Activated naive CD8-positive, alpha-beta T cell (primary cell): Measurements from ENCODE around the gene MAST4.

Experiments
- H3K27ac Mint-ChIP-seq: one replicate; pipeline ENCODE4 v1.8.0; 2021; ENCODE audit warnings: mixed read lengths
- H3K27me3 Mint-ChIP-seq: one replicate; pipeline ENCODE4 v1.8.0; 2021; ENCODE audit warnings: mixed read lengths
- H3K36me3 Mint-ChIP-seq: one replicate; pipeline ENCODE4 v1.8.0; 2021; ENCODE audit warnings: mixed read lengths
- H3K4me1 Mint-ChIP-seq: one replicate; pipeline ENCODE4 v1.8.0; 2021; ENCODE audit warnings: low read depth, mixed read lengths
- H3K4me3 Mint-ChIP-seq: one replicate; pipeline ENCODE4 v1.8.0; 2021; ENCODE audit warnings: mild to moderate bottlenecking, mixed read lengths
- H3K9me3 Mint-ChIP-seq: one replicate; pipeline ENCODE4 v1.8.0; 2021; ENCODE audit warnings: low read depth, mixed read lengths

Gene MAST4

DNA sequence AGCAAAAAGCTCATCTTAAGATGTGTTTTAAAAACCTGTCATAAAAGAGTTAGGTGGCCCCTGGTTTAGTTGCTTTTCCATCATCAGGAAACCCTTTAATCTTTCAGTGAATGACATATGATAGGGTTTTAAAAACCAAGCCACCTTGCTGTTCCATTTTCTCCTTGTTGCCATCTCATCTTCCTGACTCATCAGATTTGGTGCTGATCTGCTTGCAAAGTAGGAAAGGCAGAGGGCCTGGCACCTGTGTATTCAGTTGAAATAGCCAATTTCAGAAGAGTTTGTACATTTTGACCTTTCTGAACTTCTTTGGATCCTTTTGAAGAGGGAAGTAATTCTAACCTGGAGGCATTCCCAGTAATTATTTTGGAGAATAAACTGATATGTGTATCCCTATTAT, 327.7 kb downstream of the MAST4 start:
- Mint-ChIP-seq H3K27ac (no peak overlapping the region), H3K36me3 (no peaks in the 10 kb centered on the region), H3K4me1 (no peaks in the 10 kb centered on the region), H3K4me3 (no peak overlapping the region), H3K27me3 (peaks cover 1% of the 10 kb centered on the region), H3K9me3 (no peaks in the 10 kb centered on the region)

DNA sequence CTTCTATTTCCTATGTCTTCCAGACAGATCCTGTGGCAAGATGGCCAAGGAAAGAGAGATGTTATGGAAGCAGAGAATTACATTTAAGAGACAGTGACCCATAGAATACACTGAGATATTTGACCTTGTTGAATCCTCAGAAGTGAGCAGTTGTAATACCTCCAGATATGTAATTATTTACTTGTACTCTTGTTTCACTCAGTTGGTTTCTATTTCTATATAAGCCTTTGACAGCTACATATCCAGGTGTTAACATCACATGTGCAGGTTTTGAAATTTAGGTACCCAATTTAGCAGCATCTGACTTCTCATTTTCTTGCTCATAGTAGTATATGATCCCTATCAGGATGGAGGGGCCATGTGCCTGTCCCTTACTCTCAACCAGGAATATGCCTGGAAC, 330.9 kb downstream of the MAST4 start:
- H3K36me3 Mint-ChIP-seq: no peaks in the 10 kb centered on the region
- H3K4me1 Mint-ChIP-seq: no peaks in the 10 kb centered on the region
- H3K27ac Mint-ChIP-seq: no peak overlapping the region
- peaks cover 1% of the 10 kb centered on the region for H3K27me3 Mint-ChIP-seq
- no peaks in the 10 kb centered on the region for H3K9me3 Mint-ChIP-seq
- no peak overlapping the region for H3K4me3 Mint-ChIP-seq

DNA sequence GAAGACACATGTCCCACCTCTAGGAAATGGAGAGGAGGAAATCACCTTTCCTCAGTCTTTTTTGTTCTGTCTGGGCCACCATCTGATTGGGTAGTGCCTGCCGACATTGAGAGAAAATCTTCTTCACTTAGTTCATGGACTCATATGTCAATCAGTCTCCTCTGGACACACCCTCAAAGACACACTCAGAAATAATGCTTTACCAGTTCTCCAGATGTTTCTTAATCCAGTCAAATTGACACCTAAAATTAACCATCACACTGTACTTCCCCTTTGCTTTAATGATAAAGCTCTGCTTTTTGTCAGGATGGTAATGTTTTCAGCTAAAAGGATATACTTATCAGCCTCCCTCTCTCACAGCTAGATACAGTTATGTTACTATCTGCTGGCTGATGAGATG, 333.1 kb downstream of the MAST4 start:
- H3K9me3 Mint-ChIP-seq: no peaks in the 10 kb centered on the region
- H3K36me3 Mint-ChIP-seq: no peaks in the 10 kb centered on the region
- peaks cover 1% of the 10 kb centered on the region for H3K27me3 Mint-ChIP-seq

DNA sequence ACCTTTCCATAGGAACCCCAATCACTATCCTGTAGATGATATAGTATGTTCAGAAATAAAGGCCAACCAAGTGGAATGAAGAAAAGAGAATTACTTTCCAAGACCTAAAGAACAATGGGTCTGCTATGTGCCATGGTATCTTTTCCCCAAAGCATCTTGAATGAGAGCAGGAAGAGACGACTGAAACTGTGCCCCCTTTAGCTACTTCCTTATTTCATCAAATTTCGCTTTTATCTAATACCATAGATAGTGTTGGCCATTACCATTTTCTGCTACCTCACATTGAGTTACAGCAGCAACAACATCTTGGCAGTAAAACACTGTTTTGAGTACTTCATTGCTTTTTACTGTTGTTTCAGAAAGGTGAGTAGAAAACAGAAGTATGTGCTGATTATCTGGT, 333.8 kb downstream of the MAST4 start:
- H3K36me3 Mint-ChIP-seq: no peaks in the 10 kb centered on the region
- H3K27ac Mint-ChIP-seq: no peak overlapping the region
- no peak overlapping the region for H3K4me3 Mint-ChIP-seq
- no peaks in the 10 kb centered on the region for H3K4me1 Mint-ChIP-seq
- peaks cover 3% of the 10 kb centered on the region for H3K27me3 Mint-ChIP-seq
- H3K9me3 Mint-ChIP-seq: no peaks in the 10 kb centered on the region

More for the DNA sequence above, 333.1 kb downstream of the MAST4 start:
- Mint-ChIP-seq H3K27ac (no peak overlapping the region), H3K4me3 (no peak overlapping the region), H3K4me1 (no peaks in the 10 kb centered on the region)

DNA sequence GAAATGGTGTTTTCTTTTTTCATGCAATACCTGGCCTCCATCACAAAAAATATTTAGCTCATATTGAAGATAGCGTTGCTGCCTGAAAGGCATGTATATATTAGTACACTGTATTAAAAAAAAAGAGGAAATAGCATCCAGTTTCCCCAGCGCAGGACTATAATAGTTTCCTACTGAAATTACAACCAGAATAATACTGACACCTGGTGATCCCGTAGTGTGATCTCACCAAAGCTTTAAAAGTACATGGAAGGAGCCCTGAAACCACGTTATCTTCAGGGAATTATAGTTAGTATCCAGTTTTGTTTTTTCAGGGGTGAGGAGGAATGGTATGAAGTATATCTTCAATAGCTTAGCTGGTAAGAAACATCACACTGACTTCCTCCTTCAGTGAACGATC, 335.5 kb downstream of the MAST4 start:
- Mint-ChIP-seq H3K9me3 (no peaks in the 10 kb centered on the region), H3K4me3 (no peak overlapping the region), H3K36me3 (no peaks in the 10 kb centered on the region), H3K4me1 (no peaks in the 10 kb centered on the region), H3K27ac (no peak overlapping the region), H3K27me3 (peaks cover 3% of the 10 kb centered on the region)

DNA sequence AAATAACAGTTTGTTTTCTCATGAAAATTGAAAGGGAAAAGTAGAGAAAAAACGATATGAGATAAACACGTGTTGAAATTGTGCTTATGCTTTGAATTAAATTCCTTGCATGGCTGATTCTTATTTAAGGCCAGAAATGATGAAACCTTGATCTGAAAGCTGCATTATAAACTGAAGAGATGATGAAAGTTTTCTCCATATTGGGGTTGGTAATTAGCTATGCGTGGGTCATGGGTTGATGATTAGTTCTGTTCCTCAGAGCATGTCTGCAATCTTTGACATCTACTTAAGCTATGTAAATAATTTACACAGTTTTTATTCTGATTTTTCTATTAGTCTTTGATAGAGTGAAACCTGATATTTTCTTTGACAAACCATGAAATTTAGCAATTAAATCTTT, 336.3 kb downstream of the MAST4 start:
- Mint-ChIP-seq H3K9me3 (no peaks in the 10 kb centered on the region), H3K36me3 (no peaks in the 10 kb centered on the region), H3K27me3 (peaks cover 4% of the 10 kb centered on the region), H3K27ac (no peak overlapping the region), H3K4me1 (no peaks in the 10 kb centered on the region), H3K4me3 (no peak overlapping the region)

DNA sequence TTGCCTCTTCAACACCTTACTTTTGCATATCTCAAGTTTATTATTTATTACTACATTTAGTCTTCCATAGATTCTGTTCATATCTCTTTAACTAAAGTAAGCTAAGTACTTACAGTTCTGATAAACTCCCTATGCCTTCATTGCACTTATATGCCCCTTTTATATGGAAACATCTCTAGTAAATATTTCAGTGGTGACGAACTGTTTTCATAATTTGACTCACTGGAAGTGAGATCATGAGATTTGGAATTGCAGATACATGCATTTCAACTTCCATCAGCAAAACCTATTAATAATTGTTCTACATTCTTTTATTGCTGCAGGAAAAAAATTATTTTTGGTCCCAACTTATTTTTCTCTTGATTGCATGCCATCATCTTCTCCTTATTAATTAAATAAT, 336.9 kb downstream of the MAST4 start:
- no peaks in the 10 kb centered on the region for H3K4me1 Mint-ChIP-seq
- H3K9me3 Mint-ChIP-seq: no peaks in the 10 kb centered on the region
- peaks cover 4% of the 10 kb centered on the region for H3K27me3 Mint-ChIP-seq

DNA sequence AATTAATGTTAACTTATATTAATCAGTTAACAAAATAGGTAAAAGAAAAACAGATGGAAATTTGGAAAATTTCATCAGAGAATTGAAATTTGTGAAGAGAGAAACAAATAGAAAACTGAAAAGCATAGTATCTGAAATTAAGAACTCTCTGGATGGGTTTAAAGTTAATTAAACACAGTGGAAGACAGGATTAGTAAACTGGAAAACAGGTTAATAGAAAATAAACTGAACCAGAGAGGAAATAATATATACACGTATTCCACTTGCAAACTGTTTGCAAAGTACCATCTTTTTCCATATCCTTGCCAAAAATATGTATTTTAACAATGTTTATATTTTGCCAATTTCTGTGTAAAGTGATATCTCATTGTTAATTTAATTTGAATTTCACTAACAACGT, 342.9 kb downstream of the MAST4 start:
- peaks cover 9% of the 10 kb centered on the region for H3K9me3 Mint-ChIP-seq
- H3K36me3 Mint-ChIP-seq: peaks cover 2% of the 10 kb centered on the region
- H3K4me3 Mint-ChIP-seq: no peak overlapping the region
- H3K27me3 Mint-ChIP-seq: peaks cover 6% of the 10 kb centered on the region
- no peak overlapping the region for H3K27ac Mint-ChIP-seq
- peaks cover 2% of the 10 kb centered on the region for H3K4me1 Mint-ChIP-seq

More for the DNA sequence above, 336.9 kb downstream of the MAST4 start:
- Mint-ChIP-seq H3K4me3 (no peak overlapping the region), H3K36me3 (no peaks in the 10 kb centered on the region), H3K27ac (no peak overlapping the region)

DNA sequence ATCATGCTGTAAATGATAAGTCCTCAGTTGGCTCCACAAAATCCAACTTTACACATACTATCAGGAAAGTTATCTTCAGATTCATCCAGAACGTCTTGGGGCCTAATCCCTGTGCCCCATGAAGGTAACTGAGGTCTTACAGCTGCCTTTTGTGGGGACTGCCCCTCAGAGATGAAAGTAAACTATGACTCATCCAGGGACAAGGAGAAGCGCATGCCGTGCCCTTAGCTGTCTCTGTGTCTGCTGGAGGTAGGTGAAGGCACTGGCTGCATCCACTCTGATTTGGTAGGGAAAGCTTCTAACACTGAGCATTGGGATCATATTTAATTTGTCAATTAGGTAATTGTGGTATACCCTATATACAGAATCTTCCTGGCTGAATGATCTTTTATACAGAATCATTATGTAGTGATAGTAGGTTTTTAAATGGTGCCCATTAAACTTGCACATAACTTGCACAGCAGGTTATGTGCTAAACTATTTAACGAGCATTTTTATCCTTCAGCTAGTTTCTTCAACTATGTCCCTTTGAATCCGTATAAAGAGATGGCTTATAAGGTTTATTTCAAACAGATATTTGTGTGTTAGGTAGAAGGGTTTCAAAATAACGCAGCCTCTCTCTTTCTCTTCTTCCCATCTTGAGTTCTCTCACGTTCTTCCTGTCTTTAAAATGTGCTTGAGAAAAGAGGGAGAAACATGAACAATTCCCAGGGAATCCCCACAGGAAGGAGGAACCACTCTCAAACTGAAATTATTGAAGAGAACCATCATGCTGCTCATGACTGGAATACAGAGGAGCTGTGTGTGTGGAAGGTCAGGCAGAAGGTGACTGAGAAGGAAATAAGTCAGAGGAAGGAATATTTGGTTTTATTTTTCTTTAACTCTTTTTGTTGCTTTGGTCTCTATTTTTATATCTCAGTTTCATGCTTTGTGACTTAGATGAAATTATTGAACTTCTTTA, 349.5 kb downstream of the MAST4 start:
- H3K27ac Mint-ChIP-seq: no peak overlapping the region
- peaks cover 2% of the 10 kb centered on the region for H3K4me1 Mint-ChIP-seq
- peaks cover 14% of the 10 kb centered on the region for H3K27me3 Mint-ChIP-seq
- H3K36me3 Mint-ChIP-seq: peaks cover 2% of the 10 kb centered on the region
- H3K9me3 Mint-ChIP-seq: peaks cover 5% of the 10 kb centered on the region
- H3K4me3 Mint-ChIP-seq: no peak overlapping the region

DNA sequence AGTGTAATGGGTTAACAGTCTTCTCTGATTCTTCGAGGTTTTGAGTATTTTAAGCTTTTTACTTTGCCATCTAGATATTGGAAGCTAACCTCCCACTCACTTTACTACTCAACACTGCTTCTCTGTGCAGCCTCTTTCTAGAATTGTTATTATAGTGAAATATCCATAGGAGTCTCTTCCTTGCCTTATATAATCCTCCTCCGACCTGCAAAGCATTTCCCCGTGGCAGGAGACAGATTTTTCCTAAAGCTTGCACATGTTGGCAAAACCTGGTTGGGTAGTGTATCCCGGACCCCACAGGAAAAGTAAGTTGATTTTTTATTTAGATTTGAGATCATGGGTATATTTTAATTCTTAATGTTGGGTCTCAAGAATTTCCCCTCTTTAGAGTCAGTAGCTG, 351.3 kb downstream of the MAST4 start:
- H3K9me3 Mint-ChIP-seq: peaks cover 4% of the 10 kb centered on the region
- H3K27me3 Mint-ChIP-seq: peaks cover 11% of the 10 kb centered on the region
- H3K27ac Mint-ChIP-seq: no peak overlapping the region
- H3K36me3 Mint-ChIP-seq: no peaks in the 10 kb centered on the region
- H3K4me3 Mint-ChIP-seq: no peak overlapping the region
- H3K4me1 Mint-ChIP-seq: peaks cover 3% of the 10 kb centered on the region

DNA sequence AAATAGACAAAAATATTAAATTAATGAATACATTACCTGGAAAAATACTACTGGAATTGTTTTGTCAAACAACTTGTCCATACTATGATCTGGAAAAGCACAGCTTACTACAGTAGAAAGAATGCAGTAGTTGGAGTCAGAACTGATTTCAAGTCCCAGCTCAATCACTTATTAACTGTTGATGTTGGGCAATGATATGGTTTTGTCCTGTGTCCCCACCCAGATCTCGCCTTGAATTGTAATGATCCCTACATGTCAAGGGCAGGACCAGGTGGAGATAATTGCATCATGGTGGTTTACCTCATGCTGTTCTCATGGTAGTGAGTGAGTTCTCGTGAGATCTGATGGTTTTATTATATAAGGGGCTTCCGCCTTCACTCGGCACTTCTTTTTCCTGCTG, 352.9 kb downstream of the MAST4 start:
- Mint-ChIP-seq H3K4me1 (peaks cover 8% of the 10 kb centered on the region), H3K9me3 (peaks cover 4% of the 10 kb centered on the region), H3K4me3 (no peak overlapping the region), H3K27ac (no peak overlapping the region), H3K36me3 (no peaks in the 10 kb centered on the region), H3K27me3 (peaks cover 11% of the 10 kb centered on the region)

DNA sequence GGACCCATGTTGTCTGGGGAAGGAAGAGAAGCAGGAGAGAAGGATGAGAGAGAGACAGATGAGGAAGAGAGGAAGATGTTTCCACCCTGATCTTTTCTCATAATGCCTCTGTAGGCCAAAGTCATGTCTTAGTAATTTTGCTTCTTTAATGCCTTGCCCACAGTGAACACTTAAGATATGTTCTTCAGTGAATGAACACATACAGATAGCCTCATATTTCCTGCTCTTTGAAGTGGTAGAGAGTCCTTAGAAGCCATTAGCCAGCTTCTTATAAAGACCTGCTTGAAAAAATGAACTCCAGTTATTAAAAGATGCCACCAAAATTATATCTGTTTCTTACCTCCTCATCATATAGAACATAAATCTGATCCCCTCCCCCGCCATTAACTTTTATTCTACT, 356.0 kb downstream of the MAST4 start:
- Mint-ChIP-seq H3K27me3 (peaks cover 7% of the 10 kb centered on the region), H3K27ac (no peak overlapping the region)

DNA sequence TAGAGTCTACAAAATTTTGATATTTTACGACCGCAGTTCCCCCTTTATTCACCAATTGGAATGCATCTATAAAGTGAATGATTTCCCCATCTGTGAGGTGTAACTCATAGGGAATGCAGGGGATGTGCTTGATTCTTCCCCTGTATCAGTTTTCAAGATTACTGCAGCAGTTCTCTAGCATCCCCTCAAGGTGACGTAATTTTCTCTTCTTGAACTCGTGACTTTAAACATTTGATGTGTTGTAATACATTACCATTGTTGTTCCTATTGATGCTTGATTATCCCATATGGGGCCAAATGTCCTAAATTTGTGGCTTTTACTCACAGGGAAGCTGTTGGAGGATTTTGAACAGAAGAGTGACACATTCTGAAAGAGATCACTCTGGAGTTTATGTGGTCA, 360.2 kb downstream of the MAST4 start:
- Mint-ChIP-seq H3K27me3 (peaks cover 6% of the 10 kb centered on the region), H3K27ac (no peak overlapping the region), H3K9me3 (peaks cover 4% of the 10 kb centered on the region), H3K4me3 (no peak overlapping the region), H3K36me3 (peaks cover 2% of the 10 kb centered on the region), H3K4me1 (peaks cover 8% of the 10 kb centered on the region)

More for the DNA sequence above, 356.0 kb downstream of the MAST4 start:
- H3K4me3 Mint-ChIP-seq: no peak overlapping the region
- H3K36me3 Mint-ChIP-seq: peaks cover 2% of the 10 kb centered on the region
- peaks cover 8% of the 10 kb centered on the region for H3K4me1 Mint-ChIP-seq
- peaks cover 4% of the 10 kb centered on the region for H3K9me3 Mint-ChIP-seq

DNA sequence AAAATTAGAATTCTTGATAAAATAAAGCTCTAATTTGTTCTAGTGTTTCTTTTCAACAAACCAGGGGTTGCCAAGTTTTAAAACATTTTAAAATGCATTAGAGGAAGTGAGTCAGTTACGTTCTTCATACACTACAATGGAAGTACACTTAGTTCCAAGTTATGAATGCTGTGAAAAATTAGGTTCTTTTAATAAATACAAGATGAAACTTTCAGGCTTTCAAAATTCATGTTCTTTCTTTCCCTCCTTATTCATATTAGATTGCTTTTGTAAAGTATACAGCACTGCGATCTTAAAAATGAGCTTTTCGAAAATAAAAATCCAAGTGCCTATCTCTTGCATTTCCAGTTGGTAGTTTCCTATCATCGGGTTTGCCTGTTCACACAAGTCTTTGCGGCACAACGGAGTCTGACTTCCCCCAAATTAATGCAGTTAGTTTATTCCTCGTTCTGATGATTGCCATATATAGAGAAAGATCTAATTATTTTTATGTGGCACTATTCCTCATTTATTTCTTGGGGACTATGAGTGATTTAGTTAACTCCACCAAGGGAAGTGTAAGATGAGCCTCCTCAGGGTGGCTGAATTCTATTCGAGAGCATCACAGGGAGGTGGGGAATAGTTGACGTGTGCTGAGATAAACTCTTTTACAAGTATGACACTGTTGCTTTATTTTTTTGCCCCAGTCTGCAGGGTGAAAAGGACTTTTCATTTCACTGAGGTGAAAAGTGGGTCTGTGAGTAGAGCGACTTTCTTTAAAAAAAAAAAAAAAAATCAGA, 362.2 kb downstream of the MAST4 start:
- no peak overlapping the region for H3K4me3 Mint-ChIP-seq
- H3K27ac Mint-ChIP-seq: no peak overlapping the region
- no peaks in the 10 kb centered on the region for H3K9me3 Mint-ChIP-seq
- peaks cover 2% of the 10 kb centered on the region for H3K36me3 Mint-ChIP-seq
- H3K27me3 Mint-ChIP-seq: peaks cover 6% of the 10 kb centered on the region
- no peaks in the 10 kb centered on the region for H3K4me1 Mint-ChIP-seq

DNA sequence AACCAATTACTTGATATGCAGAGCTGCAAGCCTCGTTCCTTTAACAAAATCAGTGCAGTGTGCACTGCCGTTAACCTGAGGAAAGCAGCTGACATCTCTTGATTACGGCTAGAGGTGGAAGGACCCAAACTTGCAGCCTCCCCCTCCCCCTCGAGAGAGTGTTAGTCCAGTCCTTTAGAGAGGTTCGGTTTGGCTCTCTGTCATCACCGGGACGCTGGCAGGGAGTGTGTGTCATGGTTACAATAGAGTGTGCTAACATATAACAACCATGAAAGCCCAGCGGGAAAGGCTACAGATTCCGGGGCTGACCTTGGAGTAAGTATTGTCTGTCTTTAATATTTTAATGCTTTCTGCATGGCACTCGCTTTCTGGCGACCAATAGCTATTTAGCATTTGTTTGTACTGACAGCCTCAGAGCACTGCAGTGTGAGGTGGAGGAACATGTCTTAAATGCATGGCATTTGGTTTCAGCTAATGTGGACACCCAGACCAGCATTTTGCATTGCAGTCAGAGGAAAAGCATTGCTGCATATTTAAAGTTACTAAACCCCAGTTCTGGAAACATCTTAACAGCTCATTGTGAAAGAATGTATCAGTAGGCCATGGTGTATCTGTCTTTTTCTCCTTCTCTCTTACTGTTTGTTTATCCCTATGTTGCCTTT, 362.9 kb downstream of the MAST4 start:
- Mint-ChIP-seq H3K27ac (no peak overlapping the region), H3K9me3 (no peaks in the 10 kb centered on the region), H3K36me3 (peaks cover 2% of the 10 kb centered on the region), H3K4me1 (no peaks in the 10 kb centered on the region), H3K27me3 (peaks cover 6% of the 10 kb centered on the region), H3K4me3 (no peak overlapping the region)
